Osteoblast (primary cell): ENCODE results near the gene MCF2L. TPM values are rescaled to one million over a fixed set of nuclear protein-coding genes. Genes with fewer than 3 reads are reported as not detected.

Experiments
- DNase-seq: peaks from one replicate; pipeline ENCODE4 v3.0.0; 2011; ENCODE audit warnings: low spot score, mixed read lengths; ENCODE audit not compliant: insufficient read length; ENCODE audit errors: missing footprints
- H2AFZ ChIP-seq: 2 replicates; pipeline ENCODE4 v1.6.0; 2011; ENCODE audit warnings: mild to moderate bottlenecking, low read length
- H3K27ac ChIP-seq: 2 replicates; pipeline ENCODE4 v1.5.1; 2011; ENCODE audit warnings: mild to moderate bottlenecking, low read depth, low read length, moderate library complexity
- H3K27me3 ChIP-seq: 2 replicates; pipeline ENCODE4 v1.6.0; 2012; ENCODE audit warnings: mild to moderate bottlenecking, control low read depth, inconsistent platforms, low read length, moderate library complexity; ENCODE audit not compliant: insufficient read depth
- H3K36me3 ChIP-seq: 2 replicates; pipeline ENCODE4 v1.5.1; 2011; ENCODE audit warnings: mild to moderate bottlenecking, low read length, control low read depth, moderate library complexity; ENCODE audit not compliant: insufficient read depth
- H3K4me1 ChIP-seq: 2 replicates; pipeline ENCODE4 v1.5.1; 2011; ENCODE audit warnings: mild to moderate bottlenecking, low read length, control low read depth, moderate library complexity; ENCODE audit not compliant: insufficient read depth
- H3K4me2 ChIP-seq: 2 replicates; pipeline ENCODE4 v1.6.0; 2011; ENCODE audit warnings: mild to moderate bottlenecking, low read length; ENCODE audit not compliant: insufficient read depth
- H3K4me3 ChIP-seq: fragments of 200-600 bp; sonication (generic); 3 replicates; pipeline ENCODE4 v1.5.1; 2012; ENCODE audit warnings: mild to moderate bottlenecking, low read length, inconsistent platforms; ENCODE audit not compliant: insufficient read depth
- H3K79me2 ChIP-seq: 2 replicates; pipeline ENCODE4 v1.6.0; 2012; ENCODE audit warnings: mild to moderate bottlenecking, low read length, control low read depth, inconsistent platforms; ENCODE audit not compliant: insufficient read depth
- H3K9me3 ChIP-seq: 2 replicates; pipeline ENCODE4 v1.5.1; 2011; ENCODE audit warnings: low read depth, low read length, control low read depth
- H4K20me1 ChIP-seq: 2 replicates; pipeline ENCODE4 v1.6.0; 2012; ENCODE audit warnings: mild to moderate bottlenecking, low read length, control low read depth; ENCODE audit not compliant: insufficient read depth
- total RNA-seq: library from RNA; depleted of rRNA; stranded (reverse); fragments of >200 nt; gene quantifications from 2 replicates; pipeline ENCODE4 v1.2.3, GENCODE V29; 2012
- TF ChIP-seq, protein P1 (sequence below): IDR thresholded peaks from 2 replicates; pipeline ENCODE4 v1.5.1; 2011; ENCODE audit warnings: mild to moderate bottlenecking, low read depth, low read length, moderate library complexity; ENCODE audit errors: extremely low read depth

The MCF2L gene
- total RNA-seq, 1 donor, result 6.5 TPM

DNA sequence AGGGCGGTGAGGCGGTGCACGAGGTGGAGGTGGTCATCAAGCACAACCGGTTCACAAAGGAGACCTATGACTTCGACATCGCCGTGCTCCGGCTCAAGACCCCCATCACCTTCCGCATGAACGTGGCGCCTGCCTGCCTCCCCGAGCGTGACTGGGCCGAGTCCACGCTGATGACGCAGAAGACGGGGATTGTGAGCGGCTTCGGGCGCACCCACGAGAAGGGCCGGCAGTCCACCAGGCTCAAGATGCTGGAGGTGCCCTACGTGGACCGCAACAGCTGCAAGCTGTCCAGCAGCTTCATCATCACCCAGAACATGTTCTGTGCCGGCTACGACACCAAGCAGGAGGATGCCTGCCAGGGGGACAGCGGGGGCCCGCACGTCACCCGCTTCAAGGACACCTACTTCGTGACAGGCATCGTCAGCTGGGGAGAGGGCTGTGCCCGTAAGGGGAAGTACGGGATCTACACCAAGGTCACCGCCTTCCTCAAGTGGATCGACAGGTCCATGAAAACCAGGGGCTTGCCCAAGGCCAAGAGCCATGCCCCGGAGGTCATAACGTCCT is 180.0 kb downstream of the MCF2L start:
- Histone ChIP-seq H3K27ac (no peak overlapping the region), H3K4me2 (no peak overlapping the region), H3K4me3 (no peak overlapping the region), H3K36me3 (no peaks in the 10 kb centered on the region), H3K79me2 (no peaks in the 10 kb centered on the region), H3K27me3 (peaks cover 3% of the 10 kb centered on the region), H3K9me3 (no peaks in the 10 kb centered on the region), H4K20me1 (no peaks in the 10 kb centered on the region), H2AFZ (no peak overlapping the region), H3K4me1 (peaks cover 16% of the 10 kb centered on the region)
- peak; percentile 44 for DNase-seq
- TF ChIP-seq, protein P1, sequence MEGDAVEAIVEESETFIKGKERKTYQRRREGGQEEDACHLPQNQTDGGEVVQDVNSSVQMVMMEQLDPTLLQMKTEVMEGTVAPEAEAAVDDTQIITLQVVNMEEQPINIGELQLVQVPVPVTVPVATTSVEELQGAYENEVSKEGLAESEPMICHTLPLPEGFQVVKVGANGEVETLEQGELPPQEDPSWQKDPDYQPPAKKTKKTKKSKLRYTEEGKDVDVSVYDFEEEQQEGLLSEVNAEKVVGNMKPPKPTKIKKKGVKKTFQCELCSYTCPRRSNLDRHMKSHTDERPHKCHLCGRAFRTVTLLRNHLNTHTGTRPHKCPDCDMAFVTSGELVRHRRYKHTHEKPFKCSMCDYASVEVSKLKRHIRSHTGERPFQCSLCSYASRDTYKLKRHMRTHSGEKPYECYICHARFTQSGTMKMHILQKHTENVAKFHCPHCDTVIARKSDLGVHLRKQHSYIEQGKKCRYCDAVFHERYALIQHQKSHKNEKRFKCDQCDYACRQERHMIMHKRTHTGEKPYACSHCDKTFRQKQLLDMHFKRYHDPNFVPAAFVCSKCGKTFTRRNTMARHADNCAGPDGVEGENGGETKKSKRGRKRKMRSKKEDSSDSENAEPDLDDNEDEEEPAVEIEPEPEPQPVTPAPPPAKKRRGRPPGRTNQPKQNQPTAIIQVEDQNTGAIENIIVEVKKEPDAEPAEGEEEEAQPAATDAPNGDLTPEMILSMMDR, result no peak

Other genes starting within 250 kb of the MCF2L start
- gene F7, start 136.6 kb downstream of the MCF2L start, total RNA-seq, result under 0.01 TPM in 1 of 2 replicates, not detected in the other
- 0.29 TPM in 1 of 2 replicates, not detected in the other for gene F10, start 153.6 kb downstream of the MCF2L start, total RNA-seq
- gene PROZ, start 189.4 kb downstream of the MCF2L start, total RNA-seq, result not detected in 2 replicates
- gene PCID2, start 239.5 kb downstream of the MCF2L start, total RNA-seq, result 48.5 and 55.4 TPM in 2 replicates
- gene CUL4A, start 240.4 kb downstream of the MCF2L start, total RNA-seq, result 128 TPM in 2 replicates